ENCODE measurements around the gene TSPEAR. TPM values are rescaled to one million over a fixed set of nuclear protein-coding genes. Genes with fewer than 3 reads are reported as not detected.
"Not testable (repeated sequence)": the region's sequence is repeated elsewhere in the genome, so short reads cannot be mapped to it uniquely, and the experiment has no call there.

TSPEAR gene
- total RNA-seq, 1 experiment from 2014 or later, result not detected

GRCh38 chr21:44700101-44701022, 11.0 kb downstream of the TSPEAR start:
- no peak overlapping the region for H3K27ac Mint-ChIP-seq (ENCODE audit: unreplicated experiment)
- no peak for TF ChIP-seq CTCF (IDR thresholded peaks at IDR 0.05; ENCODE audit: unreplicated experiment)
- peaks cover 14% of the 10 kb centered on the region for H3K4me1 Mint-ChIP-seq (ENCODE audit: low read depth, unreplicated experiment)
- intact Hi-C loops (cut with micrococcal nuclease; ENCODE audit: unreplicated experiment), result no loop called here
- CTCF ChIA-PET, result no interaction called here
- peaks cover 100% of the 10 kb centered on the region for H3K27me3 Mint-ChIP-seq (ENCODE audit: unreplicated experiment)
- no peak overlapping the region for H3K4me3 Mint-ChIP-seq (ENCODE audit: low read depth, unreplicated experiment)
- DNase-seq, result no peak
- H3K36me3 Mint-ChIP-seq (ENCODE audit: insufficient read depth, unreplicated experiment), result no peaks in the 10 kb centered on the region
- H3K9me3 Mint-ChIP-seq (ENCODE audit: low read depth, unreplicated experiment), result no peaks in the 10 kb centered on the region
- no TSS peak for BruUV-seq (replicated peaks)

- H3K9me3 Mint-ChIP-seq (ENCODE audit: low read depth, unreplicated experiment), result no peaks in the 10 kb centered on the region
- peaks cover 100% of the 10 kb centered on the region for H3K27me3 Mint-ChIP-seq (ENCODE audit: unreplicated experiment)
- TF ChIP-seq CTCF (IDR thresholded peaks at IDR 0.05; ENCODE audit: unreplicated experiment), result no peak
- H3K4me3 Mint-ChIP-seq (ENCODE audit: low read depth, unreplicated experiment), result no peak overlapping the region
- BruUV-seq (replicated peaks), result no TSS peak
- H3K4me1 Mint-ChIP-seq (ENCODE audit: low read depth, unreplicated experiment), result peaks cover 14% of the 10 kb centered on the region
- H3K36me3 Mint-ChIP-seq (ENCODE audit: insufficient read depth, unreplicated experiment), result no peaks in the 10 kb centered on the region
- no peak for DNase-seq
- CTCF ChIA-PET, result interaction anchor here (0.7 kb wide), 1 partner anchor 1741 kb away, joined by 6 read pairs; no protein-coding TSS in a partner anchor
- intact Hi-C loops (cut with micrococcal nuclease; ENCODE audit: unreplicated experiment), result no loop called here
- H3K27ac Mint-ChIP-seq (ENCODE audit: unreplicated experiment), result no peak overlapping the region
Observed at GRCh38 chr21:44699502-44700001, 11.8 kb downstream of the TSPEAR start.

GRCh38 chr21:44697811-44698734, 13.3 kb downstream of the TSPEAR start:
- intact Hi-C loops (cut with micrococcal nuclease; ENCODE audit: unreplicated experiment), result no loop called here
- BruUV-seq (replicated peaks), result no TSS peak

GRCh38 chr21:44697172-44697810, 14.1 kb downstream of the TSPEAR start, which contains the start of gene KRTAP10-12:
KRTAP10-12 (plus strand) TSS chr21:44697172; CDS start chr21:44697202, 30 bp downstream.
- Mint-ChIP-seq H3K27me3 (ENCODE audit: unreplicated experiment) (peaks cover 88% of the 10 kb centered on the region), H3K4me1 (ENCODE audit: low read depth, unreplicated experiment) (peaks cover 14% of the 10 kb centered on the region)
- DNase-seq; CTCF ChIA-PET; H3K36me3 Mint-ChIP-seq (ENCODE audit: insufficient read depth, unreplicated experiment); BruUV-seq (replicated peaks); H3K4me3 Mint-ChIP-seq (ENCODE audit: low read depth, unreplicated experiment); intact Hi-C loops (cut with micrococcal nuclease; ENCODE audit: unreplicated experiment); H3K27ac Mint-ChIP-seq (ENCODE audit: unreplicated experiment); H3K9me3 Mint-ChIP-seq (ENCODE audit: low read depth, unreplicated experiment): not testable (repeated sequence)

More at GRCh38 chr21:44697811-44698734, 13.3 kb downstream of the TSPEAR start:
- Mint-ChIP-seq H3K4me1 (ENCODE audit: low read depth, unreplicated experiment) (peaks cover 14% of the 10 kb centered on the region), H3K9me3 (ENCODE audit: low read depth, unreplicated experiment) (peaks cover 2% of the 10 kb centered on the region), H3K36me3 (ENCODE audit: insufficient read depth, unreplicated experiment) (no peaks in the 10 kb centered on the region), H3K27me3 (ENCODE audit: unreplicated experiment) (peaks cover 95% of the 10 kb centered on the region), H3K27ac (ENCODE audit: unreplicated experiment) (no peak overlapping the region), H3K4me3 (ENCODE audit: low read depth, unreplicated experiment) (no peak overlapping the region)
- CTCF ChIA-PET, result no interaction called here
- no peak for TF ChIP-seq CTCF (IDR thresholded peaks at IDR 0.05; ENCODE audit: unreplicated experiment)
- no peak for DNase-seq

All from Calu3 (cell line).